Midbrain (tissue), 1 donor: ENCODE measurements around the gene QRSL1.
"Not testable (repeated sequence)": the region's sequence is repeated elsewhere in the genome, so short reads cannot be mapped to it uniquely, and the experiment has no call there.

Experiments used
- DNase-seq: peaks from one replicate; lab custom pipeline; 2025; lab: John Stamatoyannopoulos, UW

QRSL1 gene

DNA sequence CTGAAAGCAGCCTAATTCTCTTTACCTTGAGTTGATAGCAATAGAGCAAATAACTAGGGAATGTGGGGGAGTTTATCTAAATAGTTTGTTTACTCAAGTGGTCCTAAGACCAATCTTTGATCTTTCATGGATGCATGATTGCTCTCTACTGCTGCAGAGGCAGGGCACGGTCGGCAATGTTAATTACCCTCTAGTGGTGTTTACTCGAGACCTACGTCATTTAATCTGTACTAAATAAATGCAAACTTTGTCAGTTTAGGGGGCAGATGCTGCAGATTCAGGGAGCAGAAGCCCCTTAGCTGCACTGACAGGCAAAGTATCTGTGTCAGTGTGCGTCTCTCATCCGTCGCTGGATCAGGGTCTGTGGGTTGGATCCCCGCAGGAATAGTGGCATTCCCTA, 7.0 kb upstream of the QRSL1 start:
- no peak for DNase-seq

DNA sequence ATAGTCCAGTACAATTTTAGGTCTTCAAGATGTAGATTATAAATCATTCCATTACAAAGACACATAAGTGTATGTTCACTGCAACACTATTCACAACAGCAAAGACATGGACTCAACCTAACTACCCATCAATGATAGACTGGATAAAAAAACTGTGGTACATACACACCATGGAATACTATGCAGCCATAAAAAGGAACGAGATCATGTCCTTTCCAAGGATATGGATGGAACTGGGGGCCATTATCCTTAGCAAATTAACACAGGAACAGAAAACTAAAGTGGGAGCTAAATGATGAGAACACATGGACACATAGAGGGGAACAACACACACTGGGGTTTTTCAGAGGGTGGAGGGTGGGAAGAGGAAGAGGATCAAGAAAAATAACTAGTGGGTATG, 6.3 kb upstream of the QRSL1 start:
- no peak for DNase-seq

DNA sequence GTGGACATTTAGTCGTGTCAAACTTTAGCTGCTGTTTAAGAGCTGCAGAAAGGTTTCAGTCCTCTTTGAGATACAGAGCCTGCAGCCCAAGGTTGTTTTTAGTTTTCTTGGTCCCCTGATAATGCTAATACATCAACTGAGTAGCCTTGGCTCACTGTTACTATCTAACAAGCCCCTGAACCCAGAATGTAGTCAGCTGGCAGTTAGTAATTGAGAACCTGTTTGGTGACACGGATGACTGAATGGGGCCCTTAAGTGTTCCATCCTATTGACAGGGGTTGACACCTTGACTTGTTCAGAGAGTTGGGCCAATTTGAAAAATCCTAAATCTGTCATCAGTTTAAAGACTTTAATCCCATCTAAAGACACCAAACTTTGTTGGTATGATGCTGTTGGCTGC, 2.9 kb upstream of the QRSL1 start:
- DNase-seq, result no peak

DNA sequence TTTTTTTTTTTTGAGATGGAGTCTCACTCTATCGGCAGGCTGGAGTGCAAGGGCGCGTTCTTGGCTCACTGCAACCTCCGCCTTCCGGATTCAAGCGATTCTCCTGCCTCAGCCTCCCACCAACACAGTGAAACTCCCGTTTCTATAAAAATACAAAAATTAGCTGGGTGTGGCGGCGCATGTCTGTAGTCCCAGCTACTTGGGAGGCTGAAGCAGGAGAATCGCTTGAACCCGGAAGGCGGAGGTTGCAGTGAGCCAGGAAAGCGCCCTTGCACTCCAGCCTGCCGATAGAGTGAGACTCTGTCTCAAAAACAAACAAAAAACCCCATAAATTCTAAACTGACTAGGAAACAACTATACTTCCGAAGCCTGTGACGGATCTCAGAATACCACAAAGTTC, 1.6 kb upstream of the QRSL1 start:
- DNase-seq, result not testable (repeated sequence)

DNA sequence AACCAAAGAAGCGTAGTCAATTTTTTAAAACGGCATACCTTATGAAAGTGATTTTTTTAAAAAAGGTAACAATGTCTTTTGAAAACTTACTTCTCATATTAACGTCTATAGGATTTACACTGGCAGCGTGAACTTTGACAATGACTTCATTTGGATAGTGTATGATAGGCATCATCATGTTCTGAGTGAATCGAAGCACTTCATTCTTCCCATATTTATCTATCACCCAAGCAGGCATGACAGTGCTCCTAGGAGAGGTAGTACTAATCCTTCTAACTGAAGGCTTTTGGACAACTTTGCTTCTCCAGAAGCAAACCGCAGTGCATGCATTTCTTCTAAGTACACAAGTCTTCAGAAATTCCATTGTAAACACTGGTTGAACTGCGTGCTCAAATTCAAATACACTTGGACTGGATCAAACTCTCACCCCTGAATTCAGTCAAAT, 698 bp upstream of the QRSL1 start:
- no peak for DNase-seq

DNA sequence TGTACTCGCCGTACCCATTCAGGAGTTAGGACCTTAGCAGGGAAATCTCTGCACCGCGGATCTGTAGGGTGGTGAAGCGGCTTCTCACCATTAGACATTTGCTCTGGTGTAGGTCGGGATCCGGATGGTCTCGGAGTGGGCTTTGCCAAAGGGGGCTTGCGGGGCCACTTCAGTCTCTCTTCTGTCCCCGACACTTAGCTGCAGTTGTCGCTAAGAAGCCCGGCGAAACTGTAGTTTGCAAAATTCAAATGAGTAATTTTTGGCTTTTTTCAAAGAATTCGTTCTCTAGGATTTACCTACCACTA, 433 bp downstream of the QRSL1 start:
- no peak for DNase-seq

DNA sequence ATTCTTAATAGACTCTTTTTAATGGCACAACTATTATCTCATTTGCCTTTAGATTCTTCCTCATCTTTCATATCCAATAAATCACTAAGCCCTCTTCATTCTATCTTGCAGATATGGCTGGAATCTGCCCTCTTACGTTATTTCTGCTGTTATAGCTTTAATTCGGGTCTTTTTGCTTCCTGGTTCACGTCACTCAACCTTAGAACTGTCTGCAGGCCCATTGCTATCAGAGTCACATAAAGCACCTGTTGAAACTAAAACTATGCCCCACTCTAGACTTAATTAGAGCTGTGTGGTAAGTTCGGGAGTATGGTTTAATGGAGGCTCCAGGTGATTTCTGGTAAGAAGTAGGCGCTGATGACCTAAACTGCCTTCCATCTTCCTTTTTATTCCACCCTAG, 988 bp downstream of the QRSL1 start:
- DNase-seq, result no peak

DNA sequence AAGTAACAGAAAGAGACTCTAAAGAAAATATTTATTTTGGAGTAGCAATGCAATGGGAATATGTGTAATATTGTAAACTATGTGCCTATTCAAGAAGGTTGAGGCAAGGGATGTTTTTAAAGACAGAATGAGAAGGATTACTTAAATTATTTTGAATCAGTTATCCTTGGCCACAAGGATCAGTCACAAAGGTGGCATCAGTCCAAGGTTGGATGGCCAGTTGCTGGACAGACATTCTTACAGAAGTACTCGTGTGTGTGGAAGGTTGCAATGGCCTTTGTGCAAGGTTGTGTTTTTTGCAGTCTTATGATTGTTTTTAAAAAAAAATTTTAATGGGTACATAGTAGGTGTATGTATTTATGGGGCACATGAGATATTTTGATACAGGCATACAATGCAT, 2.0 kb downstream of the QRSL1 start:
- no peak for DNase-seq

DNA sequence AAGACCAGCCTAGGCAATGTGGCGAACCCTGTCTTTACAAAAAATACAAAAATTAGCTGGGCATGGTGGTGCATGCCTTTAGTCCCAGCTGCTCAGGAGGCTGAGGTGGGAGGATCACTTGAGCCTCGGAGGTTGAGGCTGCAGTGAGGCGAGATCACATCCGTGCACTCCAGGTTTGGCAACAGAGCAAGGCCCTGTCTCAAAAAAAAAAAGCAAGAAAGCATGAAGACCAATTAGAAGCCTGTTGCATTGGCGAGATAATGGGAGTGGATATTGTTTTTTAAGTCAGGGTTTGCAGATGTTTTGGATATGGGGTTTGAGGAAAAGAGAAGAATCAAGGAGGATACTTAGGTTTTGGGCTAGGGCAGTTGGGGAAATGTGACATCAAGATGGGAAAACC, 5.2 kb downstream of the QRSL1 start:
- DNase-seq, result no peak

DNA sequence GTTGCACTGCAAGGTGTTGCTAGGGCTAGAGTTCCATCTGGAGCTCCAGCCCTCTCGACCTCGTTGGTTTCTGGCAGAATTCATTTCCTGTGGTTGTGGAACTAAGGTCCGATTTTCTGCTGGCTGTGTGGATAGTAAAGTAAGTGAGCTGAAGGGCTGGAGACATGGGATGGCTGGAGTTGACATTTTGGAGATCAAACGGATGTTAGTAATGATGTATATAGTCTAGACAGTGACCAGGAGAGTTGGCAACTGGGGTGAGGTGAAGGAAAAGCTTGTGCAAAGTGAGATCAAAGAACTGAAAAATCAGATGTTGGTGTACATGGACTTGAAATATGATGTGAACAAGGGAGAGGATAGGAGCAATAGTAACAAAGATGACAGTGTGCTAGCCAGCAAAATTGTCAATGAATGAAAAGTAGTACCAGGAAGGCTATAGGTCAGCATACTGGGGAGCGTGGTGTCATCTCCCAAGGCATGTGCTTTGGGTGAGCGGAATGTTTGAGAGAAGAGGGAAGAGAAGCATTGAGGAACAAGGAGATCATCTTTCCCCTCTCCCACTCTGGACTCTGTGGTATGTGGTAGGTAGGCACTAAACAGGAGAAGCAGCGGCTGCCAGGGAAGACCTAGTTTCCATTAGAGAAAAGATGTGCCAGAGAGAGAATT, 7.8 kb downstream of the QRSL1 start:
- no peak for DNase-seq

DNA sequence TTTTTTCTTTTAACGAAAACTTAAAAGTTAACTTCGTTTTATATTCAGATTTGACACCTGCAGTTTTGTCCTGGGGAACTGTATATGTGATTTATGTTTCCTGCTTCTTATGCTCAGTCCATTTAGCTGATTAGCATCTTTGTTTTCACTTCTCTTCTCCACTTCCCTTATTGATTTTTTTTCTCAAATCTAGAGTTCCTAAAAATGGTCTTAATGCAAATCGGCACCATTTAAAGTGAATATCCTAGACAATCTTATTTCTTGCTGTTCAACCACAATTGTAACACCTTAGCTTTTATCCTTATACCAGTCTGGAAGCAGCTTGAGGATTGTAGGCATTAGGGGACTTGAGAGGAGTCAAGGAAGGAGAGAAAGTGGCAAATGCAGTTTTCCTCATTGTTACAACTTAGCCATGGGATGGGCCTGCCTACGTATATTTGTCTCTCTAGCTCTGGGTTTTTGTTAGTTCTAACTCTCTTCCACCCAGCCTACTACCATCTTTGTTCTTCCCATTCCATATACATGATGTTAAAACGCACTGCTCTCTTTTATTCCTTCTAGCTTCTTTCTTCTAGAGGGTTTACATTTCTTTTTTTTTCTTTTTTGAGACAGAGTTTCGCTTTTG, 8.5 kb downstream of the QRSL1 start:
- DNase-seq, result no peak

DNA sequence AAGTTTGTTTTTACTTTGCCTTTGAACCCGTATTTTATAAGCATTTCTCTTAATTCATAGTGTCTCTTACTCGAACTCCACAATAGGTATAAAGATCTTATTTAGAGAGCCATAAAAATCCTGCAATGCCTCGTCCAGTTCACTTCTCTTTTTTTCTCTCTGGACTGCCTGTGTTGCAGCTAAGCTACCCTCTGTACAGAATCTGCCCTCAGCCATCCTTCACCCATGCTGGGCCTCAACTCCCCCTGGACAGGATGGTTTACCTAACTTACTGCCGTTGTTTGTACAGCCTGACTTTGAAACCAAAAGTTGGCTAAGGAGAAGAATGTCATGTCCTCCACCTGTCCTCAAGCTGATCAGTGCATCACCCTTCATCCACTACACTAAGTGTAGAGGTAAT, 10.4 kb downstream of the QRSL1 start:
- no peak for DNase-seq

DNA sequence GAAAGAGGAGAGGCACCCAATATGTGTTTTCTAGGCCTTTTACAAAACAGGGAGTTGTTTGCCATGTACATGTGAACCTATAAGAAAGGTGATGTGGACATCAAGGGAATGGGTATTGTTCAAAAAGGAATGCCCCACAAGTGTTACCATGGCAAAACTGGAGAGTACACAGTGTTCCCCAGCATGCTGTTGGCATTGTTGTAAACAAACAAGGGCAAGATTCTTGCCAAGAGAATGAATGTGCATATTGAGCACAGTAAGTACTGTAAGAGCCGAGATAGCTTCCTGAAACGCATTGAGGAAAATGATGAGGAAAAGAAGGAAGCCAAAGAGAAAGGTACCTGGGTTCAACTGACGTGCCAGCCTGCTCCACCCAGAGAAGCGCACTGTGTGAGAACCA, 13.1 kb downstream of the QRSL1 start:
- DNase-seq, result peak; percentile 4

DNA sequence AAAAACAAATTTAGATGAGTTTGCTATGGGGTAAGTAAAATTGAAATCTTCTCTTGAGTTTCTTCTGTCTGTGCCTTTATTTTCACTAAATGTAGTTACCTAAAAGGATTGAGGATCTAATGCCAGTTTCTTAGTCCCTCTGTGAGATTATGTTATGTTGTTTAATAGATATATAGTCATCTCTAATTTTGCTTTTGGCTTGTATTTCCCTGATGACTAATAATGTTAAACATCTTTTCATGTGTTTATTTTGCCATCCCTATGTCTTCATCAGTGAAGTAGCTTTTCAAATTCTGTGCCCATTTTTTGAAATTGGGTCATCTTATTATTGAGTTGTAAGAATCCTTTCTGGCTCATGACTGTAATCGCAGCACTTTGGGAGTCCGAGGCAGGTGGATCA, 13.7 kb downstream of the QRSL1 start:
- DNase-seq, result no peak

DNA sequence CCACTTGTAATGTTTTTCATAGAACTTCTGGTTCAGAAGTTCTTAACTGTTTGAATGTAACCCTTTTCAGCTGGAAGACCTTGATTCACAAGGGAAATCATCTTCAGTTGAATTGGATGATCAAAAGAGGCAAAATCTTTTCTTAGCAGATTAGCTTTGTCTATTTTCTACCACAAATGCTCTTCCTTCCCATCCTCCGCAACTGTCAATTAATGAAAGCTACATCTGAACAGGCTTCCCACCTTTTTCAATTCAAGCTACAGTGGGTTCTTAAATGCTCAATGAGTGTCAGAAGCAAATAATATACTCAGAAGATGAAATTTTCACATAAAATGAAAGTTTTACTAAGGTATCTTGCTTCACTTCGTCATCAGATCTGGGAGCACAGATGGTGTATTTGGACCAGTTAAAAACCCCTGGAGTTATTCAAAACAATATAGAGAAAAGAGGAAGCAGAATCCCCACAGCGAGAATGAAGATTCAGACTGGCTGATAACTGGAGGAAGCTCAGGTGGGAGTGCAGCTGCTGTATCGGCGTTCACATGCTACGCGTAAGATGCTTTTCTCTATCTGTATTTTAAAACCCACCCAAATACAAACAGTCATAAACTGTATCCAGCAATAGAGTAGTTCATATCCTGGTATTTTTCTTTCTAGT, 19.4 kb downstream of the QRSL1 start:
- no peak for DNase-seq

DNA sequence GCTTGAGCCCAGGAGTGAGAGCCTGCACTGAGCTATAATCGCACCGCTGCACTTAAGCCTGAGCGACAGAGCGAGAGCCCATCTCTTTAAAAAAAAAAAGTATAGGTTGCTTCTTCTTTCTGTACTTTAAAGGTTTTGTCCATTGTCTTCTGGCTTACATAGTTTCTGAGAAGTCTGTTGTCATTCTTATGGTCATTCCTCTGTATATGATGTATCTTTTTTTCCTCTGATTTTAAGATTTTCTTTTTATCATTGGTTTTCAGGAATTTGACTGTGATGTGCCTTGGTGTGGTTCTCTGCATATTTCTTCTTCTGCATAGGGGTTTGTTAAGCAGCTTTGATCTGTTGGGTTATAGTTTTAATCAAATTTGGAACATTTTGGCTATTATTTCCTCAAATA, 29.1 kb downstream of the QRSL1 start:
- DNase-seq, result no peak

DNA sequence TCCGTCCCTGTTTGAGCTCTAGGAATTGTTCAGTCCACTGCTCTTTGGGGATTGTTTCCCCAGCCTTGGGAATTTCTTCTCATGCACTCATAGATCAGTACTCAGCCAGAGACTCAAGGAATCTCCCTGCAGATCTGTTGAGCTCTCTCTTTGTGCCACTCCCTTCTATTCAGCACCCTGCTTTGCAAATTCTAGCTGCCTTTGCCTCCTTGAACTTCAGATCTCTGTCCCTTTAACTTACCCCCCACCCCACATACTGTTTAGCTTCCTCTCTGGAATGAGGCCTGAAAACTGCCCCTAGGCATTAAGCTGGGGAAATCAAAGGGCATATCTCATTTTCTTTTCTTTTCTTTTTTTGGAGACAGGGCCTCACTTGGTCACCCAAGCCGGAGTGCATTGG, 30.5 kb downstream of the QRSL1 start:
- DNase-seq, result no peak

DNA sequence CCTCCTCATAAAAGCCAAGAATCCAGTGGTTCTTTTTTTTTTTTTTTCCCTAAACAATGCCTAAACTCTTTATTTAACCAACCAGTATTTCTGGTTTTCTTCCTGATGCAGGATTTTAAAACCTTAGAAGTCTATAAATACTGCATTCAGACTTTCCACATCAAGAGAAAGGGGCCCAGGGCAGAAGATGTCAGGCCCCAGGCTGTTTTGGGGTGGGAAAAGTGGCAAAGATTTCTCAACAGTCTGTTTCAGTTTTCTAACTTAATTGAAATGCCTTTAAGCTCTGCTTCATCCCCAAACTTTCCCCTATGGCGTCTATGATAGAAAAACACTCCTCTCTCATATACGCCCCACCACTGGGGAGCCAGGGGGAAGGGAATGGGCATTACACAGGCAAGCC, 33.1 kb downstream of the QRSL1 start:
- DNase-seq, result no peak

DNA sequence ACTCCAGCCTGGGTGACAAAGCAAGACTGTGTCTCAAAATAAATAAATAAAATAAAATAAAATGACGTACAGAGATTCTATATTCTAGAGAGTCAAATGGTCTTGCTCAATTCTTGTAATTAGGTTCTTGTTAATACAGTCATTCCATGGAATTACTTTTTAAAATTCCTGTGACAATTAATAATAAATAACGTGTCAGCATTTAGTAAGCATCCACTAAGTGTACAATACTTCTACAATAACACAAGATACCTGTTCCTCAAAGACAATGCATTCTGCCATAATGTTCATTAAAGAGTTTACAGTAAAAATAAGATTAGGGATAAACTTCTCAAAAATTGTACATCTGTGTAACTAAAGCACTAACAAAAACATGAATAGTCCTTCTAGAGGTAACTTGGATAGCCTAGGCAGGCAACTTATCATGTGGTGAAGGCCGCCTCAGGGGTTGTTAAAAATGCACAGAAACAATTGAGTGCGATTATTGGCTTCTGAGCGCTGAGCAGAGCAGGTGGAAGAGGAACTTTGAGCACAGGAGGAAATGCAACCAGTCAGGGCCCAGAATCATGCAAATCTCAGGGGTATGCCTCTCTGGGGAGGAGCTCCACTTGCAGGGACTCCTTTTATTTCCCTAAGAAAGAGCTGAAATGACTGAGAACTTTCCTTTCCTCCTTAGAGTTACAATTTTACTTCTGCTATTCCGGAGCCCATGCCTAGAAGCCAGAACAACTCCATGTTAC, 37.1 kb downstream of the QRSL1 start:
- DNase-seq, result no peak

DNA sequence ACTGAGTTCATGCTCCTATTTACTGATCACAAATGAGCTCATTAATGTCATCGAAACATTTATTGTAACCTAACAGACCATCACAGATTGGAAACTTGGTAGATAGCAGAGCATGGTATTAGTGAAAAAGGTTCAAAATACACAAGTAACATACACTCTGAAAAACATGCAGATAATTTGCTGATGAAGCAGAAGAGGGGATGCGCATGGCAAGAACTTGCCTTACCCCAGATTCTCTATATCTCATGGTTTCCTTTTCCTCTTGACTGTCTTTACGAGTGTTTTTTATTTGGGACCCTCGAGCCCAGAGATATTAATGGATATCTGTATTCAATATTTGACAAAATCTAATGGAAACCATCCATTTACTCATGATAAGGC, 37.6 kb downstream of the QRSL1 start:
- DNase-seq, result no peak

DNA sequence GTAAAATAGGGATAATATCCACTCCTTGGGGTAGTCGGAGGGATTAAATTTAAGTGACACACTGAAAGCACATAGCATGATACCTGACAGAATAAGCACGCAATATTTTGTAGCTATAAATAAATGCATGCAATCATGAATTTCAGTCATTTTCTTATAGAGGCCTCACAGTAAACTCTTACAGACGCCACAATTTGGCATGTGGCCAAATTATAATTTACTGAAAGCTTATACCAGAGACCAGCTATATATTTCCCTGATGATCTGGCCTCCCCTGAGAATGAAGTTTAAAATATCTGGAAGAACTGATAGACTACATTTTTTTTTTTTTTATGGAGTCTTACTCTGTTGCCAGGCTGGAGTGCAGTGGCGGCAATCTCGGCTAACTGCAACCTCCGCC, 40.9 kb downstream of the QRSL1 start:
- no peak for DNase-seq

DNA sequence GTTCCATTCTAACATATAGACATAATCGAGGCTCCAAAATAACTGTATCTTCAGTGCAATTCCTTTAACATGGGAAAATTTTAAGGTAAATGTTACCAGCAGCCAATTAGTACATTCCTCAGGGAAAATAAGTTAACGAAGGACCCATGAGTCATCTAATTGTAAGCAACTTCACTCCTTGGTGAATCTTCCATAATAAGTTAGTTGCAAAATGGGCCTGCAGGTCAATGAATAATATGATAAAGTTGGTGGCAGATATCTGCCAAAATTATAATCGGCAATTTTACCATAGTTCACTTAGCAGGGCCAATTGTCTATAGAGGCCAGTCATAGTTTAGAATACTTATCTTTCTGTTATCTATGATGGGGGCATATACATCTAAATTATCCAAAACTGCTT, 42.3 kb downstream of the QRSL1 start:
- DNase-seq, result no peak

DNA sequence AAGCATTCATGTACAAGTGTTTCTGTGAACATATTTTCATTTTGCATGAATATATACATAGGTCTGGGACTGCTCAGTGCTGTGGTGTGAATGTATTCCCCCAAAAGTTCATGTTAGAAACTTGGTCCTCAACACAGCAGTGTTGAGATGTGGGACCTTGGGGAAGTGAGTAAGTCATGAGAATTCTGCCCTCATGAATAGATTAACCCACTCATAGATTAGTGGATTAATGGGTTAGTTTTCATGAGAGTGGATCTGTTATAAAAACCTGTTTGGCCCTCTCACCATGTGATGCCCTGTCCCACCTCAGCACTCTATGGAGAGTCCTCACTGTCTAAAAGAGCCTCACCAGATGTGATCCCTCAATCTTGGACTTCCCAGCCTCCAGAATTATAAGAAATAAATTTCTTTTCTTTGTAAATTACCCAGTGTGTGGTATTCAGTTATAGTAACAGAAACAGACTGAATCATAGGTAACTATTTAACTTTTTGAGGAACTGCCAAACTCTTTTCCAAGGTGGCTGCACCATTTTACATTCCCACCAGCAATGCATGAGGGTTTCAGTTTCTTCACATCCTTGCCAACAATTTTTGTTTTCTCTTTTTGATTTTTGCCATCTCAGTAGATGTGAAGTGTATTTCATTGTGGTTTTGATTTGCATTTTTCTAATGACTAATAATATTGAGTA, 45.3 kb downstream of the QRSL1 start:
- no peak for DNase-seq
